HUES64 (cell line): ENCODE results near the gene ABCC4.

ENCODE experiments used
- H3K27ac ChIP-seq: 2 replicates; pipeline ENCODE4 v1.7.0; 2013; ENCODE audit warnings: low read depth, low read length, inconsistent platforms
- H3K27me3 ChIP-seq: 2 replicates; pipeline ENCODE4 v1.6.1; 2013; ENCODE audit warnings: mild to moderate bottlenecking, low read length; ENCODE audit not compliant: insufficient read depth
- H3K36me3 ChIP-seq: 2 replicates; pipeline ENCODE4 v1.6.1; 2013; ENCODE audit warnings: mild to moderate bottlenecking, low read length; ENCODE audit not compliant: insufficient read depth
- H3K4me1 ChIP-seq: 2 replicates; pipeline ENCODE4 v1.6.1; 2013; ENCODE audit warnings: mild to moderate bottlenecking, low read length, moderate library complexity; ENCODE audit not compliant: insufficient read depth
- H3K4me3 ChIP-seq: 2 replicates; pipeline ENCODE4 v1.5.1; 2013; ENCODE audit warnings: mild to moderate bottlenecking, low read length, moderate library complexity
- H3K9ac ChIP-seq: 2 replicates; pipeline ENCODE4 v1.6.1; 2013; ENCODE audit warnings: mild to moderate bottlenecking, low read depth, low read length
- H3K9me3 ChIP-seq: 2 replicates; pipeline ENCODE4 v1.6.1; 2013; ENCODE audit warnings: low read depth, low read length; ENCODE audit not compliant: insufficient read depth
- WGBS: fragments of 150-250, 120-280 bp; methylation state at CpG from one replicate; pipeline ENCODE4 v1.1.7; 2013; ENCODE audit warnings: missing lambda C conversion rate; 5-methylcytosine and 5-hydroxymethylcytosine counted together

ABCC4 gene

GRCh38 chr13:95005300-95005699 lies 296.0 kb downstream of the ABCC4 start:
- Histone ChIP-seq H3K4me3 (no peak overlapping the region), H3K9ac (no peak overlapping the region), H3K36me3 (no peaks in the 10 kb centered on the region), H3K4me1 (peaks cover 13% of the 10 kb centered on the region; the same call in 1 of the 2 replicates), H3K27ac (no peak overlapping the region), H3K27me3 (peaks cover 16% of the 10 kb centered on the region), H3K9me3 (no peaks in the 10 kb centered on the region)

GRCh38 chr13:95003019-95003813 lies 298.0 kb downstream of the ABCC4 start:
- peaks cover 16% of the 10 kb centered on the region for H3K27me3 ChIP-seq
- 11% methylated on average over 41 of the region's 41 CpGs for WGBS
- peak overlapping the region; percentile 48 for H3K9ac ChIP-seq
- peaks cover 14% of the 10 kb centered on the region; the same call in 1 of the 2 replicates for H3K4me1 ChIP-seq
- no peak overlapping the region; the same call in 1 of the 2 replicates for H3K27ac ChIP-seq
- H3K4me3 ChIP-seq, result peak overlapping the region; percentile 39
- H3K9me3 ChIP-seq, result no peaks in the 10 kb centered on the region
- H3K36me3 ChIP-seq, result no peaks in the 10 kb centered on the region

GRCh38 chr13:95002126-95002525 lies 299.1 kb downstream of the ABCC4 start:
- peaks cover 23% of the 10 kb centered on the region for H3K4me1 ChIP-seq
- WGBS, result 90% methylated on average over 8 of the region's 8 CpGs
- H3K36me3 ChIP-seq, result no peaks in the 10 kb centered on the region
- no peak overlapping the region for H3K4me3 ChIP-seq
- no peak overlapping the region for H3K9ac ChIP-seq
- H3K27me3 ChIP-seq, result peaks cover 16% of the 10 kb centered on the region
- H3K27ac ChIP-seq, result no peak overlapping the region
- H3K9me3 ChIP-seq, result no peaks in the 10 kb centered on the region

GRCh38 chr13:94999871-95000270 lies 301.4 kb downstream of the ABCC4 start:
- peaks cover 16% of the 10 kb centered on the region for H3K27me3 ChIP-seq
- peaks cover 28% of the 10 kb centered on the region for H3K4me1 ChIP-seq
- no peak overlapping the region for H3K9ac ChIP-seq
- H3K36me3 ChIP-seq, result no peaks in the 10 kb centered on the region
- H3K27ac ChIP-seq, result no peak overlapping the region
- no peaks in the 10 kb centered on the region for H3K9me3 ChIP-seq
- no peak overlapping the region for H3K4me3 ChIP-seq
- 96% methylated on average over 2 of the region's 2 CpGs for WGBS

GRCh38 chr13:94997126-94997525 lies 304.1 kb downstream of the ABCC4 start:
- Histone ChIP-seq H3K4me1 (peaks cover 17% of the 10 kb centered on the region; the same call in 1 of the 2 replicates), H3K9ac (no peak overlapping the region), H3K4me3 (no peak overlapping the region), H3K27me3 (no peaks in the 10 kb centered on the region), H3K27ac (peak overlapping the region; percentile 60; the same call in 1 of the 2 replicates), H3K9me3 (no peaks in the 10 kb centered on the region), H3K36me3 (no peaks in the 10 kb centered on the region)

GRCh38 chr13:94996445-94996844 lies 304.8 kb downstream of the ABCC4 start:
- Histone ChIP-seq H3K9ac (no peak overlapping the region), H3K4me3 (no peak overlapping the region), H3K27ac (peak overlapping the region; percentile 80; the same call in 1 of the 2 replicates), H3K4me1 (peaks cover 15% of the 10 kb centered on the region; the same call in 1 of the 2 replicates), H3K9me3 (no peaks in the 10 kb centered on the region), H3K36me3 (no peaks in the 10 kb centered on the region), H3K27me3 (no peaks in the 10 kb centered on the region)
- 55% methylated on average over 1 of the region's 1 CpG for WGBS

GRCh38 chr13:94994506-94994905 lies 306.7 kb downstream of the ABCC4 start:
- Histone ChIP-seq H3K27ac (no peak overlapping the region), H3K9me3 (no peaks in the 10 kb centered on the region), H3K4me1 (peaks cover 15% of the 10 kb centered on the region; the same call in 1 of the 2 replicates), H3K27me3 (no peaks in the 10 kb centered on the region), H3K4me3 (no peak overlapping the region), H3K9ac (no peak overlapping the region), H3K36me3 (no peaks in the 10 kb centered on the region)
- WGBS, result 46% methylated on average over 2 of the region's 3 CpGs

GRCh38 chr13:94993616-94994015 lies 307.6 kb downstream of the ABCC4 start:
- Histone ChIP-seq H3K9me3 (no peaks in the 10 kb centered on the region), H3K36me3 (no peaks in the 10 kb centered on the region), H3K4me1 (peaks cover 15% of the 10 kb centered on the region; the same call in 1 of the 2 replicates), H3K9ac (no peak overlapping the region), H3K27me3 (no peaks in the 10 kb centered on the region), H3K27ac (no peak overlapping the region), H3K4me3 (no peak overlapping the region)
- WGBS, result 0% methylated on average over 1 of the region's 3 CpGs

GRCh38 chr13:94992036-94992960 lies 309.0 kb downstream of the ABCC4 start:
- no peak overlapping the region for H3K9ac ChIP-seq
- no peaks in the 10 kb centered on the region for H3K9me3 ChIP-seq
- H3K27ac ChIP-seq, result no peak overlapping the region
- H3K4me3 ChIP-seq, result no peak overlapping the region
- H3K36me3 ChIP-seq, result no peaks in the 10 kb centered on the region
- peaks cover 5% of the 10 kb centered on the region; the same call in 1 of the 2 replicates for H3K4me1 ChIP-seq
- 90% methylated on average over 8 of the region's 9 CpGs for WGBS
- no peaks in the 10 kb centered on the region for H3K27me3 ChIP-seq

GRCh38 chr13:94988654-94989053 lies 312.6 kb downstream of the ABCC4 start:
- 68% methylated on average over 3 of the region's 3 CpGs for WGBS
- H3K27ac ChIP-seq, result no peak overlapping the region
- no peaks in the 10 kb centered on the region for H3K27me3 ChIP-seq

GRCh38 chr13:94987869-94988268 lies 313.4 kb downstream of the ABCC4 start:
- Histone ChIP-seq H3K36me3 (no peaks in the 10 kb centered on the region), H3K9ac (no peak overlapping the region), H3K4me3 (no peak overlapping the region), H3K4me1 (peaks cover 20% of the 10 kb centered on the region), H3K27me3 (no peaks in the 10 kb centered on the region), H3K9me3 (no peaks in the 10 kb centered on the region), H3K27ac (no peak overlapping the region)
- WGBS, result 100% methylated on average over 1 of the region's 1 CpG

More at GRCh38 chr13:94988654-94989053, 312.6 kb downstream of the ABCC4 start:
- no peak overlapping the region for H3K4me3 ChIP-seq
- no peaks in the 10 kb centered on the region for H3K9me3 ChIP-seq
- no peak overlapping the region for H3K9ac ChIP-seq
- no peaks in the 10 kb centered on the region for H3K36me3 ChIP-seq
- H3K4me1 ChIP-seq, result peaks cover 15% of the 10 kb centered on the region
